HepG2 (cell line): Measurements from ENCODE around the gene CD4. TPM values are rescaled to one million over a fixed set of nuclear protein-coding genes. Genes with fewer than 3 reads are reported as not detected.

Experiments
- GATAD2A ChIP-seq: IDR thresholded peaks from 2 replicates; pipeline ENCODE4 v1.6.1; 2016
- GRHL1 ChIP-seq: sonication (generic); formaldehyde crosslinking; conservative IDR thresholded peaks from 2 replicates; pipeline ENCODE4 v1.8.0; 2022; ENCODE audit warnings: missing genetic modification reagents
- HHEX ChIP-seq: IDR thresholded peaks from 2 replicates; pipeline ENCODE4 v1.6.1; 2016; ENCODE audit warnings: control low read depth
- KLF16 ChIP-seq, 2 experiments: sonication (generic) in 1 of 2; formaldehyde crosslinking in 1 of 2; IDR thresholded peaks; 2 replicates each; pipeline versions ENCODE4 v1.6.1 to v1.8.0; 2016 to 2023; ENCODE audit warnings: missing genetic modification reagents in 2 of 2, missing compliant biosample characterization in 1 of 2
- NFKB2 ChIP-seq: sonication (generic); formaldehyde crosslinking; IDR thresholded peaks from 2 replicates; pipeline ENCODE4 v1.4.0; 2020; ENCODE audit warnings: missing genetic modification reagents, borderline replicate concordance
- PTBP1 ChIP-seq: fragments of 200-400 bp; formaldehyde crosslinking; IDR thresholded peaks from 2 replicates; pipeline ENCODE4 v1.6.1; 2018; ENCODE audit warnings: low read length, low read depth; ENCODE audit not compliant: poor library complexity, severe bottlenecking
- SNRNP70 ChIP-seq: fragments of 200-400 bp; formaldehyde crosslinking; IDR thresholded peaks from 2 replicates; pipeline ENCODE4 v1.6.1; 2017; ENCODE audit warnings: mild to moderate bottlenecking, low read depth, low read length, moderate library complexity
- TEF ChIP-seq: sonication (generic); formaldehyde crosslinking; IDR thresholded peaks from 2 replicates; pipeline ENCODE4 v1.5.0; 2020; ENCODE audit warnings: missing genetic modification reagents
- THAP8 ChIP-seq: sonication (generic); formaldehyde crosslinking; IDR thresholded peaks from 2 replicates; pipeline ENCODE4 v1.5.1; 2020; ENCODE audit warnings: missing genetic modification reagents, mild to moderate bottlenecking, borderline replicate concordance
- WIZ ChIP-seq: sonication (generic); formaldehyde crosslinking; IDR thresholded peaks from 2 replicates; pipeline ENCODE4 v1.5.1; 2020; ENCODE audit warnings: mild to moderate bottlenecking, missing genetic modification reagents
- ZNF432 ChIP-seq: sonication (generic); formaldehyde crosslinking; IDR thresholded peaks from 2 replicates; pipeline ENCODE4 v1.5.0; 2020; ENCODE audit warnings: missing genetic modification reagents, mild to moderate bottlenecking, borderline replicate concordance
- ZNF570 ChIP-seq: sonication (generic); formaldehyde crosslinking; IDR thresholded peaks from 2 replicates; pipeline ENCODE4 v1.4.0; 2020; ENCODE audit warnings: mild to moderate bottlenecking, missing genetic modification reagents, borderline replicate concordance
- ZNF598 ChIP-seq: sonication (generic); formaldehyde crosslinking; IDR thresholded peaks from 2 replicates; pipeline ENCODE4 v1.5.1; 2020; ENCODE audit warnings: mild to moderate bottlenecking, missing genetic modification reagents, borderline replicate concordance
- ZNF704 ChIP-seq: sonication (generic); formaldehyde crosslinking; IDR thresholded peaks from 2 replicates; pipeline ENCODE4 v1.8.1; 2023; ENCODE audit warnings: mild to moderate bottlenecking, inconsistent platforms, moderate library complexity, missing genetic modification reagents, borderline replicate concordance
- polyA plus RNA-seq, 8 experiments: library from polyadenylated mRNA; depleted of rRNA in 3 of 8; stranded (reverse) in 7 of 8; unstranded in 1 of 8; fragments of >200 nt; fragmentation: Illumina TruSeq in 4 of 8; extraction: Trizol in 4 of 8; gene quantifications; 2 replicates each; pipeline versions ENCODE4 v1.2.1 to v1.2.3, GENCODE V29; 2011 to 2016; ENCODE audit warnings: low read depth in 4 of 8, missing spikeins in 1 of 8, mixed read lengths in 1 of 8; ENCODE audit not compliant: insufficient read depth in 1 of 8
- total RNA-seq, 5 experiments: library from RNA; depleted of rRNA; stranded (reverse); fragments of >200 nt; fragmentation: Illumina TruSeq; extraction: Trizol; gene quantifications; 2 replicates each; pipeline ENCODE4 v1.2.3, GENCODE V29; 2016; ENCODE audit warnings: low read depth in 1 of 5
- TF ChIP-seq, protein P1 (sequence below): sonication (generic); formaldehyde crosslinking; IDR thresholded peaks from 2 replicates; pipeline ENCODE4 v1.9.0; 2021; ENCODE audit warnings: mild to moderate bottlenecking, missing genetic modification reagents
- TF ChIP-seq, protein P2 (sequence below): IDR thresholded peaks from 2 replicates; pipeline ENCODE4 v1.6.1; 2016; ENCODE audit warnings: control low read depth

The CD4 gene
- total and polyA plus RNA-seq, 2 of the 13 experiments (the other 11 are each of a cell fraction or from before 2014, with no cell fraction given) = 0.07 to 0.95 TPM

DNA sequence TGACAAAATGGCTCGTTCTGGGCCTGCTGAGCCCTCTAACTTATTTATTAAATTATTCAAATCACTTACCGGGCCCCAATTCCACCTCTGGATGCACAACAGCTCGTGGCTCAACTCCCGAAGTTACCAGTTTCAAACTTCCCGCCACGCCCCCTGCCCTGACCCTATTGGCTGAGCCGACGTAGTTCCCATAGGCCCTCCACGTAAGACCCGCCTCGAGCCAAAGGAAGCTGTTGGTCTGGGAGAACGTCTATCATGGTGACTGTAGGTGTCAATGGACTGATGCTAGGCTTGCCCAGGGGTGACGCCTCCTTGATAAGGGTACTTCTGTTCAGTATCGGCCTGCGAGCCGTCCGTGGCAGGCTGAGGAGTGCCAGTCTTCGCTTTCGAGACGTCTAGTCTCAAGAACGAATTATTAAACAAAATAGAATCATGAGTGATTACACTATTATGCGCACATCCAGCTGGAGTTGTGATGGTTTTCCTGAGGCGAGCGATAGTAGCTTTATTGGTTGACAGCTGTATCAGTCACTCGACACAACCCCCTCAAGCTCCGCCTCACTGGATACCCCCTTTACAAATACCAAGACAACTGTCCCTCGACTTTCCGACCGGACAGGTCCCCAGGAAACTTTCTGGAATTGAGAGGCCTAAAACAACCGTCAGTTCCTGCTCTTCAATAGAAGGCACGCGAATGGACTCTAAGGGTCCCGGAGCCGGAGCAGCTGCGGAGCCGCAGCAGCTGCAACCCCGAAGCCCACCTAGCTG lies 62.0 kb downstream of the CD4 start, which contains the start of gene CDCA3 (continued):
- TF ChIP-seq GATAD2A (no peak), NFKB2 (CRISPR knock-in tag) (no peak), ZNF704 (CRISPR knock-in tag) (peak; percentile 71; the same call in 1 of the 2 replicates), ZNF598 (CRISPR knock-in tag) (0 out of 2 replicates have a peak, but pooled peaks have one; percentile 10), TEF (CRISPR knock-in tag) (no peak), PTBP1 (no peak), SNRNP70 (no peak), HHEX (CRISPR knock-in tag) (no peak), WIZ (CRISPR knock-in tag) (no peak), ZNF432 (CRISPR knock-in tag) (no peak), THAP8 (CRISPR knock-in tag) (no peak), ZNF570 (CRISPR knock-in tag) (no peak), KLF16 (CRISPR knock-in tag; IDR thresholded peaks at IDR 0.05) (no peak), GRHL1 (no peak)
- TF ChIP-seq, protein P1, sequence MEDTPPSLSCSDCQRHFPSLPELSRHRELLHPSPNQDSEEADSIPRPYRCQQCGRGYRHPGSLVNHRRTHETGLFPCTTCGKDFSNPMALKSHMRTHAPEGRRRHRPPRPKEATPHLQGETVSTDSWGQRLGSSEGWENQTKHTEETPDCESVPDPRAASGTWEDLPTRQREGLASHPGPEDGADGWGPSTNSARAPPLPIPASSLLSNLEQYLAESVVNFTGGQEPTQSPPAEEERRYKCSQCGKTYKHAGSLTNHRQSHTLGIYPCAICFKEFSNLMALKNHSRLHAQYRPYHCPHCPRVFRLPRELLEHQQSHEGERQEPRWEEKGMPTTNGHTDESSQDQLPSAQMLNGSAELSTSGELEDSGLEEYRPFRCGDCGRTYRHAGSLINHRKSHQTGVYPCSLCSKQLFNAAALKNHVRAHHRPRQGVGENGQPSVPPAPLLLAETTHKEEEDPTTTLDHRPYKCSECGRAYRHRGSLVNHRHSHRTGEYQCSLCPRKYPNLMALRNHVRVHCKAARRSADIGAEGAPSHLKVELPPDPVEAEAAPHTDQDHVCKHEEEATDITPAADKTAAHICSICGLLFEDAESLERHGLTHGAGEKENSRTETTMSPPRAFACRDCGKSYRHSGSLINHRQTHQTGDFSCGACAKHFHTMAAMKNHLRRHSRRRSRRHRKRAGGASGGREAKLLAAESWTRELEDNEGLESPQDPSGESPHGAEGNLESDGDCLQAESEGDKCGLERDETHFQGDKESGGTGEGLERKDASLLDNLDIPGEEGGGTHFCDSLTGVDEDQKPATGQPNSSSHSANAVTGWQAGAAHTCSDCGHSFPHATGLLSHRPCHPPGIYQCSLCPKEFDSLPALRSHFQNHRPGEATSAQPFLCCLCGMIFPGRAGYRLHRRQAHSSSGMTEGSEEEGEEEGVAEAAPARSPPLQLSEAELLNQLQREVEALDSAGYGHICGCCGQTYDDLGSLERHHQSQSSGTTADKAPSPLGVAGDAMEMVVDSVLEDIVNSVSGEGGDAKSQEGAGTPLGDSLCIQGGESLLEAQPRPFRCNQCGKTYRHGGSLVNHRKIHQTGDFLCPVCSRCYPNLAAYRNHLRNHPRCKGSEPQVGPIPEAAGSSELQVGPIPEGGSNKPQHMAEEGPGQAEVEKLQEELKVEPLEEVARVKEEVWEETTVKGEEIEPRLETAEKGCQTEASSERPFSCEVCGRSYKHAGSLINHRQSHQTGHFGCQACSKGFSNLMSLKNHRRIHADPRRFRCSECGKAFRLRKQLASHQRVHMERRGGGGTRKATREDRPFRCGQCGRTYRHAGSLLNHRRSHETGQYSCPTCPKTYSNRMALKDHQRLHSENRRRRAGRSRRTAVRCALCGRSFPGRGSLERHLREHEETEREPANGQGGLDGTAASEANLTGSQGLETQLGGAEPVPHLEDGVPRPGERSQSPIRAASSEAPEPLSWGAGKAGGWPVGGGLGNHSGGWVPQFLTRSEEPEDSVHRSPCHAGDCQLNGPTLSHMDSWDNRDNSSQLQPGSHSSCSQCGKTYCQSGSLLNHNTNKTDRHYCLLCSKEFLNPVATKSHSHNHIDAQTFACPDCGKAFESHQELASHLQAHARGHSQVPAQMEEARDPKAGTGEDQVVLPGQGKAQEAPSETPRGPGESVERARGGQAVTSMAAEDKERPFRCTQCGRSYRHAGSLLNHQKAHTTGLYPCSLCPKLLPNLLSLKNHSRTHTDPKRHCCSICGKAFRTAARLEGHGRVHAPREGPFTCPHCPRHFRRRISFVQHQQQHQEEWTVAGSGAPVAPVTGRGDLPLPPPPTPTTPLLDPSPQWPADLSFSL (CRISPR knock-in tag) = no peak
- TF ChIP-seq, protein P2, sequence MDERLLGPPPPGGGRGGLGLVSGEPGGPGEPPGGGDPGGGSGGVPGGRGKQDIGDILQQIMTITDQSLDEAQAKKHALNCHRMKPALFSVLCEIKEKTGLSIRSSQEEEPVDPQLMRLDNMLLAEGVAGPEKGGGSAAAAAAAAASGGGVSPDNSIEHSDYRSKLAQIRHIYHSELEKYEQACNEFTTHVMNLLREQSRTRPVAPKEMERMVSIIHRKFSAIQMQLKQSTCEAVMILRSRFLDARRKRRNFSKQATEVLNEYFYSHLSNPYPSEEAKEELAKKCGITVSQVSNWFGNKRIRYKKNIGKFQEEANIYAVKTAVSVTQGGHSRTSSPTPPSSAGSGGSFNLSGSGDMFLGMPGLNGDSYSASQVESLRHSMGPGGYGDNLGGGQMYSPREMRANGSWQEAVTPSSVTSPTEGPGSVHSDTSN (CRISPR knock-in tag) = peak; percentile 96
